ENCODE data around the gene LIN7C. TPM values are rescaled to one million over a fixed set of nuclear protein-coding genes. Genes with fewer than 3 reads are reported as not detected.

LIN7C gene
- polyA plus RNA-seq, 1 donor (not counting 4 experiments of a cell fraction or from before 2014, with no cell fraction given): 23.0 TPM

GRCh38 chr11:27462543-27462942, 44.0 kb downstream of the LIN7C start:
- Histone ChIP-seq H3K4me2 (ENCODE audit: control insufficient read depth, extremely low read depth, insufficient read depth, low read depth, low read length) (peak overlapping the region; percentile 44), H3K9ac (ENCODE audit: control insufficient read depth, extremely low read depth, insufficient read depth, low read length) (no peak overlapping the region), H3K79me2 (ENCODE audit: control insufficient read depth, insufficient read depth, low read length) (peaks cover 97% of the 10 kb centered on the region), H3K4me1 (ENCODE audit: control insufficient read depth, extremely low read depth, insufficient read depth, low read length) (peaks cover 57% of the 10 kb centered on the region), H4K20me1 (ENCODE audit: control insufficient read depth, extremely low read depth, insufficient read depth, low read length) (no peaks in the 10 kb centered on the region), H3K9me1 (ENCODE audit: control insufficient read depth, extremely low read depth, insufficient read depth, low read length) (no peaks in the 10 kb centered on the region), H3K36me3 (ENCODE audit: control insufficient read depth in 2 of 2, extremely low read depth in 1 of 2, insufficient read depth in 2 of 2, low read length in 2 of 2) (no peaks in the 10 kb centered on the region), H3K27me3 (ENCODE audit: control insufficient read depth, extremely low read depth, insufficient read depth, low read length) (no peaks in the 10 kb centered on the region), H3K4me3 (ENCODE audit: control insufficient read depth in 2 of 3, extremely low read depth in 1 of 3, insufficient read depth in 2 of 3, low read depth in 1 of 3, low read length in 3 of 3) (no peak overlapping the region), H2AFZ (ENCODE audit: control insufficient read depth, low read length) (no peak overlapping the region), H3K27ac (ENCODE audit: control insufficient read depth, insufficient read depth, low read length) (peak overlapping the region; percentile 35), H3K9me3 (ENCODE audit: control insufficient read depth, low read depth, low read length) (no peaks in the 10 kb centered on the region)
- DNase-seq (ENCODE audit: low read depth, low spot score) (no peak), FAIRE-seq (no peak)
- TF ChIP-seq, protein P1, sequence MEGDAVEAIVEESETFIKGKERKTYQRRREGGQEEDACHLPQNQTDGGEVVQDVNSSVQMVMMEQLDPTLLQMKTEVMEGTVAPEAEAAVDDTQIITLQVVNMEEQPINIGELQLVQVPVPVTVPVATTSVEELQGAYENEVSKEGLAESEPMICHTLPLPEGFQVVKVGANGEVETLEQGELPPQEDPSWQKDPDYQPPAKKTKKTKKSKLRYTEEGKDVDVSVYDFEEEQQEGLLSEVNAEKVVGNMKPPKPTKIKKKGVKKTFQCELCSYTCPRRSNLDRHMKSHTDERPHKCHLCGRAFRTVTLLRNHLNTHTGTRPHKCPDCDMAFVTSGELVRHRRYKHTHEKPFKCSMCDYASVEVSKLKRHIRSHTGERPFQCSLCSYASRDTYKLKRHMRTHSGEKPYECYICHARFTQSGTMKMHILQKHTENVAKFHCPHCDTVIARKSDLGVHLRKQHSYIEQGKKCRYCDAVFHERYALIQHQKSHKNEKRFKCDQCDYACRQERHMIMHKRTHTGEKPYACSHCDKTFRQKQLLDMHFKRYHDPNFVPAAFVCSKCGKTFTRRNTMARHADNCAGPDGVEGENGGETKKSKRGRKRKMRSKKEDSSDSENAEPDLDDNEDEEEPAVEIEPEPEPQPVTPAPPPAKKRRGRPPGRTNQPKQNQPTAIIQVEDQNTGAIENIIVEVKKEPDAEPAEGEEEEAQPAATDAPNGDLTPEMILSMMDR (optimal IDR thresholded peaks at IDR 0.05 in 1 of 3, IDR thresholded peaks at IDR 0.05 in 1 of 3, conservative IDR thresholded peaks at IDR 0.05 in 1 of 3; ENCODE audit: extremely low read depth in 1 of 3, insufficient read depth in 2 of 3, low read length in 3 of 3): no peak
- TF ChIP-seq EZH2 (IDR thresholded peaks at IDR 0.05; ENCODE audit: low read length): no peak
- dilution Hi-C loops (cut with MboI; ENCODE audit: extremely low pct_ligation_motif_present, low sequenced_read_pairs): no loop called here

DNA sequence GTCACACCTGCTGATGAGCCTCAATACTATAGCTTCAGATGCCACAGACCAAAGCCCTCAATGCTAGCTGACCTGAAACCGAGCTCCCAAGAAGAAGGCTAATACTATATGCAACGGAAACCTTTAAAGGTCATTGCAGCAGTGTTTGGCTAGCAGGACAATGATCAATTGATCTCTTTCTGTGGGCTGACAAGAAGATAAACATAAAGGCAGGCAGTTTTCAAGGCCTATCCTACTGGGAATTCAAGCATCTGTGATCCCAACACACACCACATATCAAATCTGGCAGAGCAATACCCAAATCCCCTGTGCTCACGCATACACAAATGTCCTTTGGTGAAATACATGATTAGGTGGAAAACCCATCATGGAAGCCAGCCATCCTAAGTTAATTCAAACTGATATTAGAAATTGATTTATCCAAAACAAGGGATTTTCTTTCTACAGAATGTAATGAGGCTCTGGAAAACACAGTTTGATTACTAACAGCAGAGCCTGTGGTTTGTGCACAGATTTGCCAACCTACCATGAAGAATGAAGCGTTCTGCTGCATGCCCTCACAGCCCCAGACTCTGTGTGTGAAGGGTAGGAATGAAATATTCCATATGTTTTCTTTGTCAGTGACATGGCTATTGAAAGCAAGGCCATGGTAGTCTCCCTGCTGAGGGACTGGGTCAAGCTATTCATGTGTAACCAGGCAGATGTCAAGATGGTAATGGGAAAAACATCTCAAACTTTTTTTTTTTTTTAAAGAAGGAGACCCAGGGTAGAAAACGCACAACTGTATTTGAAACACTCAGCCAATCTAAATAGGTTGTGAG, 46.2 kb downstream of the LIN7C start:
- DNase-seq (ENCODE audit: low read depth, low spot score): no peak

More for the DNA sequence above, 46.2 kb downstream of the LIN7C start:
- Histone ChIP-seq H3K27me3 (ENCODE audit: control insufficient read depth, extremely low read depth, insufficient read depth, low read length) (no peaks in the 10 kb centered on the region), H3K4me2 (ENCODE audit: control insufficient read depth, extremely low read depth, insufficient read depth, low read depth, low read length) (no peak overlapping the region), H4K20me1 (ENCODE audit: control insufficient read depth, extremely low read depth, insufficient read depth, low read length) (no peaks in the 10 kb centered on the region), H2AFZ (ENCODE audit: control insufficient read depth, low read length) (no peak overlapping the region), H3K4me3 (ENCODE audit: control insufficient read depth in 2 of 3, extremely low read depth in 1 of 3, insufficient read depth in 2 of 3, low read depth in 1 of 3, low read length in 3 of 3) (no peak overlapping the region), H3K9me3 (ENCODE audit: control insufficient read depth, low read depth, low read length) (no peaks in the 10 kb centered on the region), H3K27ac (ENCODE audit: control insufficient read depth, insufficient read depth, low read length) (no peak overlapping the region), H3K4me1 (ENCODE audit: control insufficient read depth, extremely low read depth, insufficient read depth, low read length) (peaks cover 57% of the 10 kb centered on the region), H3K36me3 (ENCODE audit: control insufficient read depth in 2 of 2, extremely low read depth in 1 of 2, insufficient read depth in 2 of 2, low read length in 2 of 2) (no peaks in the 10 kb centered on the region), H3K79me2 (ENCODE audit: control insufficient read depth, insufficient read depth, low read length) (peaks cover 93% of the 10 kb centered on the region), H3K9me1 (ENCODE audit: control insufficient read depth, extremely low read depth, insufficient read depth, low read length) (no peaks in the 10 kb centered on the region), H3K9ac (ENCODE audit: control insufficient read depth, extremely low read depth, insufficient read depth, low read length) (no peak overlapping the region)
- FAIRE-seq: no peak
- dilution Hi-C loops (cut with MboI; ENCODE audit: extremely low pct_ligation_motif_present, low sequenced_read_pairs): no loop called here
- TF ChIP-seq, protein P1 (optimal IDR thresholded peaks at IDR 0.05 in 1 of 3, IDR thresholded peaks at IDR 0.05 in 1 of 3, conservative IDR thresholded peaks at IDR 0.05 in 1 of 3; ENCODE audit: extremely low read depth in 1 of 3, insufficient read depth in 2 of 3, low read length in 3 of 3): no peak

Measured in keratinocyte (primary cell).